ENCODE data around the gene IFITM10. TPM values are rescaled to one million over a fixed set of nuclear protein-coding genes. Genes with fewer than 3 reads are reported as not detected.

The IFITM10 gene
- total and polyA plus RNA-seq, 9 of the 15 experiments (the other 6 are each of a cell fraction or from before 2014, with no cell fraction given): 0.08 to 0.13 (median 0.09) TPM; not detected in 6

- BruUV-seq (replicated peaks): no TSS peak
- DNase-seq (ENCODE audit: extremely low read depth in 1 of 4, low spot score in 3 of 4) (no peak), ATAC-seq (no peak), FAIRE-seq (no peak)
- peaks cover 11 to 37% of the 10 kb centered on the region in 2 experiments; a peak in 4 of 5 replicates for H3K27me3 ChIP-seq (ENCODE audit: control insufficient read depth in 2 of 2, insufficient read depth in 2 of 2, low read length in 2 of 2)
- H3K4me1 ChIP-seq (replicated peaks in 1 of 2; ENCODE audit: control insufficient read depth in 2 of 2, insufficient read depth in 2 of 2, low read length in 2 of 2): no peaks in the 10 kb centered on the region
- no peak overlapping the region for H2AFZ ChIP-seq (ENCODE audit: low read depth, low read length)
- ChIA-PET POLR2A (interaction anchor here (0.7 kb wide), 1 partner anchor 127 kb away, joined by 3 read pairs; no protein-coding TSS in a partner anchor), CTCF (ENCODE audit: low intra/inter-chr PET ratio) (no interaction called here)
- H3K36me3 ChIP-seq (ENCODE audit: control insufficient read depth, insufficient read depth, low read length): no peaks in the 10 kb centered on the region
- 2% methylated on average over 15 of the region's 15 CpGs for WGBS (ENCODE audit: insufficient coverage, low coverage, missing lambda C conversion rate)
- no peak overlapping the region for H3K4me2 ChIP-seq (ENCODE audit: insufficient read depth, low read length)
- H3K9ac ChIP-seq (ENCODE audit: insufficient read depth in 1 of 2, low read depth in 2 of 2, low read length in 2 of 2): no peak overlapping the region
- TF ChIP-seq NFATC3 (IDR thresholded peaks at IDR 0.05) (no peak), CBFB (CRISPR knock-in tag; IDR thresholded peaks at IDR 0.05) (no peak), NR0B1 (IDR thresholded peaks at IDR 0.05; ENCODE audit: partially characterized antibody) (no peak), TEAD1 (CRISPR knock-in tag; IDR thresholded peaks at IDR 0.05) (no peak), PHB (CRISPR knock-in tag; IDR thresholded peaks at IDR 0.05) (no peak), ZNF143 (CRISPR knock-in tag; IDR thresholded peaks at IDR 0.05) (no peak), CREB1 (IDR thresholded peaks at IDR 0.05) (no peak), CREB1 (CRISPR knock-in tag; IDR thresholded peaks at IDR 0.05) (no peak), SNIP1 (IDR thresholded peaks at IDR 0.05; ENCODE audit: low read depth) (no peak), ZNF133 (CRISPR knock-in tag; IDR thresholded peaks at IDR 0.05) (no peak), RUNX1 (IDR thresholded peaks at IDR 0.05; ENCODE audit: low read depth) (no peak), SAFB (IDR thresholded peaks at IDR 0.05; ENCODE audit: borderline replicate concordance, low read depth, low read length) (no peak), POLR2B (IDR thresholded peaks at IDR 0.05; ENCODE audit: low read depth, partially characterized antibody) (no peak), ZBTB1 (CRISPR knock-in tag; IDR thresholded peaks at IDR 0.05; ENCODE audit: borderline replicate concordance, low read depth) (no peak), CREB5 (CRISPR knock-in tag; IDR thresholded peaks at IDR 0.05) (no peak), CBX3 (IDR thresholded peaks at IDR 0.05; ENCODE audit: borderline replicate concordance in 1 of 2, low read length in 2 of 2) (no peak), CHD4 (IDR thresholded peaks at IDR 0.05; ENCODE audit: insufficient read depth, insufficient replicate concordance, low read depth, low read length, poor library complexity, severe bottlenecking) (no peak), RAD51 (IDR thresholded peaks at IDR 0.05; ENCODE audit: borderline replicate concordance, low read depth) (no peak), ATF1 (CRISPR knock-in tag; IDR thresholded peaks at IDR 0.05) (no peak), ATF1 (tag; IDR thresholded peaks at IDR 0.05) (no peak), SMARCB1 (IDR thresholded peaks at IDR 0.05; ENCODE audit: insufficient read length, low read depth) (no peak), ZNF239 (CRISPR knock-in tag; IDR thresholded peaks at IDR 0.05) (no peak)
- no peak overlapping the region for H3K27ac ChIP-seq (ENCODE audit: extremely low read depth, low read depth, low read length)
- no peaks in the 10 kb centered on the region for H3K79me2 ChIP-seq (ENCODE audit: control insufficient read depth, insufficient read depth, low read length)
- intact Hi-C loops (cut with micrococcal nuclease) (no loop called here), in situ Hi-C loops (cut with MboI) (no loop called here)
- H3K9me3 ChIP-seq (replicated peaks; ENCODE audit: control insufficient read depth, insufficient read depth, low read depth, low read length): no peaks in the 10 kb centered on the region
- H3K4me3 ChIP-seq: no peak overlapping the region
- no peaks in the 10 kb centered on the region for H4K20me1 ChIP-seq (replicated peaks; ENCODE audit: control insufficient read depth, insufficient read depth, low read length)
- no peaks in the 10 kb centered on the region for H3K9me1 ChIP-seq (ENCODE audit: control insufficient read depth, insufficient read depth, low read length)
These were observed 45.0 kb downstream of the IFITM10 start for GRCh38 chr11:1705126-1706052.

Measured in K562 (cell line).